HG02840 (cell line): Measurements from ENCODE around the gene ADCY9.
"Not testable (repeated sequence)": the region's sequence is repeated elsewhere in the genome, so short reads cannot be mapped to it uniquely, and the experiment has no call there.

Experiments
- ATAC-seq: cut with Tn5 transposase; IDR thresholded peaks from one replicate; pipeline ENCODE4 v1.9.1; 2021; ENCODE audit warnings: mild to moderate bottlenecking, moderate library complexity, moderate number of reproducible peaks; ENCODE audit not compliant: unreplicated experiment, low FRiP score

ADCY9 gene

DNA sequence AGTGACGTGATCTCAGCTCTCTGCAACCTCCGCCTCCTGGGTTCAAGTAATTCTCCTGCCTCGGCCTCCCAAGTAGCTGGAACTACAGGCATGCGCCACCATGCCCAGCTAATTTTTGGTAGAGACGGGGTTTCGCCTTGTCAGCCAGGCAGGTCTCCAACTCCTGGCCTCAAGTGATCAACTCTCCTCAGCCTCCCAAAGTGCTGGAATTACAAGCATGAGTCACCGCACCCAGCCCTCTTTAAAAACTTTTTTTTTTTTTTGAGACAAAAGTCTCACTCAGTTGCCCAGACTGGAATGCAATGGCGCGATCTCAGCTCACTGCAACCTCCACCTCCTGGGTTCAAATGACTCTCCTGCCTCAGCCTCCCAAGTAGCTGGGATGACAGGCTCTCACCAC, 43.1 kb downstream of the ADCY9 start:
- ATAC-seq = not testable (repeated sequence)

DNA sequence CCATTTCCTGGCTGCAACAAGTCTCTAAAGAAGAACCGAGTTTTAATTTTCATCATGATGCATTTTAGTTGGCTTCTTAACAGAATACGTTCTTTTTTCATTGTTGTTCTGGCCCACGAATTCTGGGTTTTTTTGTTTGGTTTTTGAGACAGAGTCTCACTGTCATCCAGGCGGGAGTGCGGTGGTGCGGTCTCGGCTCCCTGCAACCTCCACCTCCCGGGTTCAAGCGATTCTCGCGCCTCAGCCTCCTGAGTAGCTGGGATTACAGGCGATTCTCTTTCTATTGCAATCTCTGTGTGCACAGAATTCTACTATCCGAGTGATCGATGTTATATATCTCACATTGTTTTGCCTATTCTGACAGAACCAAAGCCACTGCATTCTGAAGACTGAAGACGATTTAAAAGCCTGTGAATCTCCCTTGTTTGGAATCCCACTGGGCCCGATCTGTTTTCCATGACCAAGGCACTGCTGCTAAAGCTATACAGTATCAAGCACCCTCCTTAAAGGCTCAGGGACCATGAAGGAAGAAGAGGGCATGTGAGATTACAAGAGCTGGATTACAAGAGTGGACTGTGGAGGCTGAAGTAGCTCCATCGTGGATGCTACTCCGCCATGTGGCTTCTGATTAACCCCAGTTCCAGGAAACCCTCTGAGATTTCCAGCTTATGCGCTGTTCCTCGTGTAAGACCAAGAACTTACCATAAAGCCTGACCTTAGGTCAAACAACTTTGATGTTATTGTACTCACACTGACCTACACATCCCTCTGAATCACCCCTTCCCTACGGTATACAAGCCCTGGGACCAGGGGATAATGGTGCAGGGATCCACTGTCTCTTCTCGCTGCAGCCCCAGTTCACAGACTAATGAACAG, 44.3 kb downstream of the ADCY9 start:
- ATAC-seq = no peak

DNA sequence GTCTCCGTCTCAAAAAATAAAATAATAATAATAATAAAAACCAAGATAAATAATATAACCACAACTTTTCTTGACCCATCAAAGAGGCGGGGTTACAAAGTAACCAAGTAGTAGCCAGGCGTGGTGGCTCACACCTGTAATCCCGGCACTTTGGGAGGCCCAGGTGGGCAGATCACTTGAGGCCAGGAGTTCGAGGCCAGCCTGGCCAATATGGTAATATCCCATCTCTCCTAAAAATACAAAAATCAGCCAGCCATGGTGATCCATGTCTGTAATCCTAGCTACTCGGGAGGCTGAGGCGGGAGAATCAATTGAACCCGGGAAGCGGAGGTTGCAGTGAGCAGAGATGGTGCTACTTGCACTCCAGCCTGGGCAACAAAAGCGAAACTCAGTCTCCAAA, 45.3 kb downstream of the ADCY9 start:
- no peak for ATAC-seq

DNA sequence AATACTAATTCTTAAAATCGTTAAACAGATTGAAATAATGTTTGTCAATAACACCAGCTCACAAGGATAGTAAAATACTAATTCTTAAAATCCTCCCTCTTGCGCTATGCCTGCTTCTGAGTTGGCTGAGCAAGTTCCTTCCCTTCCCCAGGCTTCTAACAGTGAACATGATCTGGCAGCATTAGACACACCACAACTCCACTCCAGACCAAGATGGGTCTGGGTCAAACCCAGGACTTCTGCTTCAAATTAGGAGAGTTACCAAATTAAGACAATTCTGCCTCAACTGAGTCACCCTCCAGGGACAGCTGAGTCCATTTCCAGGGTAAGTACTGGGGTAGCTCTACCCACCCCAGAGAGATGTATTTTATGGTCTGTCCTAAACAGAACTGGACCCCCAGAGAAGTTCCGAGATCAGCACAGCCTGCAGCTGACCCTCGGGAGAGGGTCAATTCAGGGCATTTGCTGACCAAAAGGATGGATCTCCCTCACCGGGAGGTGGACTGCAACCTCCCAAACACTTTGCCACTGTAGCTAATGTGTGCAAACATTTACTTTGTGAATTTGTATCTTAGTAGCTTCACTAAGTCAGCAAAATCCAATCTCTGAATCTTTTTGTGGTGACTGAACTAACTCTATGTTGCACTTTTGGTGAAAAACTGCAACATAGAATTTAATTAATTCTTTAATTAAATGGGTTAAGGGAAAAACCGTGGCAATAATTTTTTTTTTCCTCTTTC, 48.8 kb downstream of the ADCY9 start:
- ATAC-seq = no peak

DNA sequence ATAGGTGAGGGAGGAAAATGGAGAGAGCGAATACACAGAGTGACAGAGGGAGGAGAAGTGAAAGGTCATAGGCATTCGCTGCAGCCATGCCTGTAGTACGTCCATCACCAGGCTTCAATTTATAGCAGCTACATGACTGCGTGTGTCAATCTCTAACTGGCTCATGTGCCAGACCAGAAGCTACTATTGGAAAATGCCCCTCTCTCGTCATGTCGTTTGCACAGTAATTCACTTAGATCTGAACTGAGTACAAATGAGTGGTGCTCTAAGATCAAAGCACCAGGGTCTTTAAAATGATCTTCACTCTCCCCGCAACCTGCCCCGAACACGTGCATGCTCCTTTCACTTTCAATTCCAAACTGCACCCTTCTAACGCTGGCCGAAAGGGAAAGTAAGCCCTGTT, 51.3 kb downstream of the ADCY9 start:
- ATAC-seq = no peak

DNA sequence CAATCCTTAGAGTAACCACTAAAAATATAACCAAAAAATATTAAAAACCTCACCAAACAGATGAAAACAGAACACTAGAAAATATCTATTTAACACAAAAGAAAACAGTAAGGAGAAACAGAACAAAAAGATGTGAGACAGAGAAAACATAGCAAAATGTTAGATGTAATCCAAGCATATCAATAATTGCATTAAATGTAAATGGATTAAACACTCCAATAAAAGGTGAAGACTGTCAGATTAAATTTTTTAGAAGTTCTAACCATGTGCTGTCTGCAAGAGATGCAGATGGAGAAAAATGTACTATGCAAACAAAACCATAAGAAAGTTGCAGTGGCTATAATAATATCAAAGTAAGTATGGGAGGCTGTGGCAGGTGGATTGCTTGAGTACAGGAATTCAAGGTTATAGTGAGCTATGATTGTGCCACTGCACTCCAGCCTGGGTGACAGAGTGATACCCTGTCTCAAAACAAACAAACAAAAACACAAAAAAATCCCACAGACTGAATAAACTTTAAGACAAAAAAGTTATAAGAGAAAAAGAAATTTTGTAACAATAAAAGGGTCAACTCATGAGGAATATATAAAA, 53.9 kb downstream of the ADCY9 start:
- no peak for ATAC-seq

DNA sequence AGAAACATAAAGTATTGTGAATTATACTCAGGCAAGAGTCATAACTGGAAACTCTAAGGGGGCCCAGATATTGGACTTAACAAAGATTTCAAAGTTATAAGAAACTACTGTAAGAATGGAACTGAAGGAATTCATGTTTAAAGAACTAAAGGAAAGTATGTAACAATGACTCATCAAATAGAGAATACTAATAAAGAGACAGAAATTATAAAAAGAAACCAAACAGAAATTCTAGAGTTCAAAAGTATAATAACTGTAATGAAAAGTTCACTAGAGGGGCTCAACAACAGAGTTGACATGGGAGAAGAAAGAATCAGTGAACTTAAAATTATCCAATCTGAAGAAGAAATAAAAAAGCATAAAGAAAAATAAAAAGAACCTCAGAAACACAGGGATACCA, 55.4 kb downstream of the ADCY9 start:
- ATAC-seq = no peak

DNA sequence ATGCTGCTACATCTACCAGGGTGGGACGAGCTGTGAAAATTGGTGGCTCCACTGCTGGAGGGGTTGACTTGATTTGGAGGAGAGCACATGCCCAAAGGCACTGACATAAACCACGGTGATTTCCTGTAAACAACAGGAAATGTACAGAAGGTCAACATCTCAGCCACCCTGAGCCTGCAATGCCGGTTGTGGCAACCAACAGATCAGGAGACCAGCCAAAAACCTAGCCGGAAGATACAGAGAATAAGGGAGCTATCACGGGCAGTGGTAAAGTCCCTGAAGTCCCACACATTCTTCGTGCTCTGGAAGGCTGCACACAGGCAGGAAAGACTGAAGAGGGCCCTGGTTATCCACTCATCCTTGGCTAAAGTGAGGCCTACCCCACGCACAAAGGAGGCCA, 56.2 kb downstream of the ADCY9 start:
- ATAC-seq = no peak

DNA sequence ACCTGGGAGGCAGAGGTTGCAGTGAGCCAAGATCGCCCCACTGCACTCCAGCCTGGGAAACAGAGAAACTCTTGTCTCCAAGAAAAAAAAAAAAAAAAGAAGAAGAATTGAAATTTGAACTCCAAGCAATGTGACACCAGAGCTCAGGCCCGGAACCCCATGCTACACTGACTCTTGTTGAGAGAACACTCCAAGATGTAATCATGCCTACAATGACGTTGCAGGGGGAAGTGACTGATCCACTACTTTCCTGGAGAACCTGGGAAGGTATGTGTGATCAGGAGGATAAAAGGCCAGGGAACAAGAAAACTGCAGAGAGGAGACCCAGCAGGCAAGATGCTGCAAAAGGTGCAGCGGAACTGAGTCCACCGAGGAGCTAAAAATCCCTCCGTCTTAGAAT, 57.9 kb downstream of the ADCY9 start:
- ATAC-seq = no peak

DNA sequence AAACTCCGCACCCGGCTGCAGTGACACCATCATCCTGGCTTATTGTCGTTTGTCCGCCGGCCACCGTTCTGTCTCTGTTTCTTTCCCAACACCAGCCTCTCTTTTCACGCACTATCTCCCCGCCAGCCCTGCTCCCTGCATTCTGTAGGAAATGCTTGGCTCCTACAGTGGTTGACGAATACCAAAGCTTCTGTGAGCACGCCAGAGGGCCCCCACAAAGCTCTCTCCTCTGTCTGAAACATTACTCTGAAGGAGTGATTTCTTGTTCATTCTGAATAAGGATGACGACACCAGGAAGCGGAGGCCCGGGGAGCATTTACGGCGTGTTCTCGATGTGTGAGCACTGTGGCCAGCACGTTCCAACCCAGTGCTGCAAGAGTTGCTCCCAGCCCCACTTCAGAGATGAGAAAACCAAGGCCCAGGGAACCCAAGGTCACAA, 58.8 kb downstream of the ADCY9 start:
- ATAC-seq = no peak

DNA sequence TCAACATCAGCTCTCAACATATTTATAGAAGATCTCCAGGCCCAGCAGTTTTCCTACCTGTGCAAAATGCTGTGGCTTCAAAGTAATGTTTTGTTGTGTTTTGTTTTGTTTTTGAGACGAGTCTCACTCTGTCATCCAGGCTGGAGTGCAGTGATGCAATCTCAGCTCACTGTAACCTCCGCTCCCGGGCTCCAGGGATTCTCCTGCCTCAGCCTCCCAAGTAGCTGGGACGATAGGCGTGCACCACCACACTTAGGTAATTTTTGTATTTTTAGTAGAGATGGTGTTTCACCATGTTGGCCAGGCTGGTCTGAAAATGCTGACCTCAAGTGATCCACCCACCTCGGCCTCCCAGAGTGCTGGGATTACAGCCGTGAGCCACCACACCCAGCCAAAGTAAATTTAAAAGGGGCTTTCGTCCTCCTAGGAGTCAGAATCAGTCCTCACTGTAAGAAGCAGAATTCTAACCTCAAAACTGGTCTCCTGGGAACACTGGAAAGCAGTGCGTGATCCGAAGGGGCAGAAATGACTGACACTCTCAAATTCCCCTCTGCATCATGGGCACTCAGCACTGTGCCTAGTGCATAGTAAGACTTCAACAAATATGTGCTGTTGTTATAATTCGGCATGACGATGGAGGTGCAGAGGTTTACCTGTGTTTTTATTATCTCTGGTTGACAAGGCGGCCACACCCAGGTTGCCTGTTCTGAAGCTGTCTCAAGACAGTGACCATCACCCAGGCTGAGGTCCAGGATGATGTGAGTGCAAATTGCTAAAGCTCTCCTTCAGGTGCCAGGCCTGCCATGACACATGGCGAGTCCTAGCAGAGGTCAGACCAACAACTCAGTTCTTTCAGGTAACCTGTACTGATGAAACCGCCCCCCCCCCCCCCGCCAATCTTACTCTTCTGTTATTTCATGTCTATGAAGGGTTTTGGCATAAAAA, 59.8 kb downstream of the ADCY9 start:
- no peak for ATAC-seq

DNA sequence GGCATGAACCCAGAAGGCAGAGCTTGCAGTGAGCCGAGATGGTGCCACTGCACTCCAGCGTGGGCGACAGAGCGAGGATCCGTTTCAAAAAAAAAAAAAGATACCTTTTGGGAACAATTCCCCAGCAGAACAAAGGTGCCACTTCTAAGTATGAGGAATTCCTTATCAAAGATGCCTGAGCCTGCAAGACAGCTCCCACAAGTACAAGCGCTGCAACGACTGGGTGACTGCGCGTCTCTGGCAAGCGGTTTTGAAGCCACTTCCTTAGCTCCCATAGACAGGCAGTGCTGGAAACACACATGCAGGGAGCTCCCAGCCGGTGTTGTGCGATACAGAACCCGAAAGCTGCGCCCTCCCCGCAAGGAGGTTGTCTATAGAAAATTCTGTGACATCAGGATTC, 60.5 kb downstream of the ADCY9 start:
- no peak for ATAC-seq

DNA sequence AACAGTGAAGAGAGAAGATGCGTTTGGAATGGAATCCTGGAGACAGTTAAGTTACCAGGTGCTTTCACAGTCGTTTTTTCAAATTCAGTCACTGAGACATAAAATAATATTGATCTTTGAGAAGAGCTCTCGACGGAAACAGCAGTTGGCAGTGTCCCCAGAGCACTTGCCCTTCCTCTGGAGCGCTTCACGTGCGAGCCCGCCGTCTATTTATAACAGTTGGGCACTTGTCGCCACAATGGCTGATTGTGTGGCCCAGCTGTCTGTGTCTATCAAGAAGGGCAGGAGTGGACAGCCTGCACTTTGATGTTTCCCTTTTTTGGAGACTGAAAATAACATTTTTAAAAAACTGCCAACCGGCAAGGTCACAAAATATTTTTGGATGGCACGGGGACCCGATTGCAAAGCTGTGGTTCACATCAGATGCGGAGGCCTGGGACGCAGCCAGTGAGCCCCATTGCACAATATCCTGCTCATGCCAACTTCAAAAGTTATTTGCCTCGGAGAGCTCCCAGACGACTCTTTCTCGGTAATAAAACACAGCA, 62.9 kb downstream of the ADCY9 start:
- no peak for ATAC-seq

DNA sequence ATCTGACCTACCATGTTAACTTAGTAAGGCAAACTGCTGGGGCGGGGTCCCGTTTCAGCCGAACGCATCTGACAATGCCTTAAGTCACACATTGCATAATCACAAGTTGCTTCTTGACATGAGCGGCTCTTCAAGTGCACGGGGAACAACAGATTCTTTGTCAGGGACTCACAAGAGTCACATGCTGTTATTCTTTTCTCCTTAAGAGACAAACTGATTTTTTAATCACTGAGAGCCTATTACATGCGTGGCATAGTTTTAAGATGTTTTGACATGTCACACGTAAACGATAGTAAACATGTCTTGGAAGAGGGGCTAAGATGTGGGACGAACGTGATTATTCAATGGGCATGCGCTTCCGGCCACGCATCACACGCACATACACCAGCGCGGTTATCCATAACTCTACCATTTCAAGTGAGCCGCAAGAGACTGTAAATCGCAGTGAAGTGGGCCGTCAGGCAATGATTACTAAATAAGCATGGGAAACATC, 63.4 kb downstream of the ADCY9 start:
- no peak for ATAC-seq

DNA sequence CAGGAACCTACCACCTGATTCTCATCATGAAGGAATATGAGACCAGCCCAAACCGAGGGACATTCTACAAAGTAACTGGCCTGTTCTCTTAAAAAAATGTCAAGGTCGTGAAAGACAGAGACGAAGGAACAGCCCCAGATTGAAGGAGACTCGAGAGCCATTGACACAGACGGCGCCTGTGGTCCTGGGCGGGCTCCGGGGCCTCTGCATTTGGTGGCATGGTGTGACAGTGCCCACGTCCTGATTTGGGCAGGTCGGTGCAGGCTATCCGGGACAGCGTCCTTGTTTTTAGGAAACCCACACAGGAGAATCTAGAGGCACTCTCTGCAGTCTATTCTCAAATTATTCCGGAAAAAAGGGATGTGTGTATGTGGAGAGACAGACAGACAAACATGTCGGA, 64.1 kb downstream of the ADCY9 start:
- no peak for ATAC-seq

DNA sequence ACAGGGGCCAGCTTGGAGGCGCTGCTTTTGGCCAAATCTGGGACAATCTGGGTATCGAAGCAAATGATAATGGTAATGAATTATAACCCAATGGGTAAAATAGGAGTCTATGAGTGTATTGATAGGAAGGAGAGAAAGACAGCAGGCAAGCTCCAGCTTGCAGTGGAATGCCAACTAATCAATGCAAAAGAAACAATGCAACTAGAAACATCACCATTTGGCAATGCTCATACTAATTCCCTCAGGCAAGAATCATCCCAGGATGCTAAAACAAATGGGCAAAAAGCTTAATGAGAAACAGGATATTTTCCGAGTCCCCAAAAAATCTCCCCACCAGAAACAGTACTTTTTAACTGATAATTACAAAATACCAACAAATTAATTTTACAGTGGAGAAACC, 64.7 kb downstream of the ADCY9 start:
- ATAC-seq = no peak

DNA sequence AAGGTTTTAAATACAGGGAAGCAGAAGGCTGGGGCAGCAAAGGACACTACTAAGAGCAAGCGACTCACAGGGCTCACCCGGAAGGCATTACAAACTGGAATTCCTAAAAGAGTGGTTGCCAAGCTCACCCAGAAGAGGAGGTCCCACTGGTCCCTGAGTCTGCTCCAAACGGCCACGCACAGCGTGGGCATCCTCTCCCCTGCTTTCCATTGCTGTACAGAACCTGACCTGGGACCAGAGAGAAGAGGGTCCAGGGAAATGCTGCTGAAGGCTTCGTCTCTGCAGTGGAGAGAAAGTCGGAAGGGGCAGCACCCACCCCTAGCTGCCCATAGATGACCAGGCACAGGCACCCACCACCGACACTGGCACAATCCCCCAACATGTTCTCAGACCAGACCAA, 67.2 kb downstream of the ADCY9 start:
- ATAC-seq = no peak

DNA sequence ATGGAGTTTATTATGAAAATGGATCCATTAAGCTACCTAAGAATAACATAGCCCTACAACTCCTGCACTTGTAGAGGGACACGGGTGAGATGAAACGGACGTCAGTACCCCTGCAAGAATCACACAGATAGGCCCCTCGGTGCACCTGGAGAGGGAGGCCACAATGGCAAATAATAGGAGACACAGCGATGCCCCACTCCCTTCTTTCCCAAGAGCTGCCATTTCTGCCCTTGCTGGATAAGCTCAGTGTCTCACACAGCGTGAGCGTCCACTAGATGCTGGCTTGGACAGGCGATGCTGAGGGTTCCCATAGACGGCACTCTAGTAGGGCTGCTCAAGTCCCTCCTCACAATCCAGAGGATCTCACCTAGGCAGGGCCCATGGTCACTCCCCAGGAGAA, 67.8 kb downstream of the ADCY9 start:
- no peak for ATAC-seq

DNA sequence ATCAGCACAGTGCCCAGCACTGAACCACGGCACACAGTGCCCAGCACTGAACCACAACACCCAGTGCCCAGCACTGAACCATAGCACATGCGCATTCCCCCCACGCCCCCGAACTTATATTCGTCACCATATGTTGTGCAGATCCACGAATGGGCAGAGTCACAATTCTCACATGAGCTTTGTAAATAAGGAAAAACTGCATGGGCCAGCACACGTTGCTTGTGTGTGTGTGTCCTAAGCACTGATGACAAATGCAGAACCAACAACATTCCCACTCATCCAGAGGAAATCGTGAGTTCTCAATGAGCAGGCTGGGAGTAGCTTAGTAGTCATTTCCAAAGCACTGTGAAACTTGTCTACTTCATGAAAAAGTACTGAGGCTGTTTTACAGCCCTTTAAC, 70.0 kb downstream of the ADCY9 start:
- no peak for ATAC-seq

DNA sequence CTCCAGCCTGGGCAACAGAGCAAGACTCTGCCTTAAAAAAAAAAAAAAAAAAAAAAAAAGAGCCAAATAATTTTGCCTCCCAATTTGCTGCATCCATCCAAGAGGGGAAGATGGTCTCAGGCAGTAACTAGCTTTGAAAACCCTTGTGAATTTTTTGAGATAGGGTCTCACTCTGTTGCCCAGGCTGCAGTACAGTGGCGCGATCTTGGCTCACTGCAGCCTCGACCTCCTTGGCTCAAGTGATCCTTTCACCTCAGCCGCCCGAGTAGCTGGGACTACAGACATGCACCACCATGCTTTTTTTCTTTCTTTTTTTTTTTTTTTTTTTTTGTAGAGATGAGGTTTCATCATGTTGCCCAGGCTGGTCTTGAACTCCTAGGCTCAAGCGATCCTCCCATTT, 70.7 kb downstream of the ADCY9 start:
- ATAC-seq = not testable (repeated sequence)
